Suppressor macrophage treated with lipopolysaccharide for 4 hours (primary cell): ENCODE data around the gene MBD3.
"Not testable (repeated sequence)": the region's sequence is repeated elsewhere in the genome, so short reads cannot be mapped to it uniquely, and the experiment has no call there.

ENCODE experiments used
- DNase-seq: peaks from one replicate; pipeline ENCODE4 v3.0.0-alpha.2; 2020

Gene MBD3

DNA sequence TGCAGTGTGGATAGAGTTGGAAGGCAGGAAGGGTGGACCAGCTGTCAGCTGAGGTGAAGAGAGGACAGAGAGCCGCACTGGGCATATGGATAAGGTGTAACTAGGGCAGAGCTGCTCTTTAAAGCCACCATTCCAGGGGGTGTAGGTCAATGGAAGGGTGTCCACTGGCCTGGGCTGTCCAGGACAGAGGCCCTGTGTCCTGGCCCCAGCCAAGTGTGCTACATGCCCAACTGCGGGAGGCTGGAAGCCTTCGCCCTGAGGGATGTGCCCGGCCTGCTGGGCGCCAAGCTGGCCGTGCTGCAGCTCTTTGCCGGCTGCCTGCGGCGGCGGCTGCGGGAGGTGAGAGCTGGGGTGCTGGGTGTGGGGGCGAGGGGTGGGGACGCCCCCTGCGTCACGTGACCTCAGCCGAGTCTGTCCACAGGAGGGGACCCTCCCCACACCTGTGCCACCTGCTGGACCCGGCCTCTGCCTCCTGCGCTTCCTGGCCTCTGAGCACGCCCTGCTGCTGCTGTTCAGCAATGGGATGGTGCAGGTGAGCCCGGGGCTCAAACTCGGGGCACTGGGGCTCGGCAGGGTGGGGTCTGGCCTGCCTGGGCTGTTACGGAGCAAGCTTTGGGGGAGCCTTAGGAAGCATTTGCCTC is 59.0 kb downstream of the MBD3 start:
- DNase-seq, result no peak

GRCh38 chr19:1532003-1532402 is 60.7 kb downstream of the MBD3 start:
- no peak for DNase-seq

DNA sequence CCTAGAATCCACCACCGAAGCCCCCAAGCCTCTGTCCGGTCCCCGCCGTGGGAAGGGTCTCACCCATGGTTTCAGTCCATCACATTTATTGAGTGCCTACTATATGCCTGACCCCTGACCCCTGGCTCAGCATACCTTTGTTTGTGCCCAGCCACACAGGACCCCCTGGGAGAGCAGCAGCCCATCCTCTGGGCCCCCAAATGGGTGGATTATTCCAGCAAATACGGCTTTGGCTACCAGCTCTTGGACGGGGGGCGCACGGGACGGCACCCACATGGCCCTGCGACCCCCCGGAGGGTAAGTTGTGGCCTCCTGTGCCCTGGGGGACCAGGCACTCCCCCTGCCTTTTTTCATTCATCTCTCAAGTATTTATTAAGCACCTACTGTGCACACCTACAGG is 61.1 kb downstream of the MBD3 start:
- no peak for DNase-seq

DNA sequence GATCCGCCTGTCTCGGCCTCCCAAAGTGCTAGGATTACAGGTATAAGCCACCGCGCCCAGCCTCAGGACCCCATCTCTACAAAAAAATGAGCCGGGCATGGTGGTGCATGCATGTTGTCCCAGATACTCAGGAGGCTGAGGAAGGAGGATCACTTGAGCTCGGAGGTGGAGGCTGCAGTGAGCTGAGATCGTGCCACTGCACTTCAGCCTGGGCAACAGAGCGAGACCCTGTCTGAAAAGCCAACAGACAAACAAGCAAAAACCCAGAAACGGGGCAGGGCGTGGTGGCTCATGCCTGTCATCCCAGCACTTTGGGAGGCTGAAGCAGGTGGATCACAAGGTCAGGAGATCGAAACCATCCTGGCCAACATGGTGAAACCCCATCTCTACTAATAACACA is 61.8 kb downstream of the MBD3 start:
- DNase-seq, result not testable (repeated sequence)

- DNase-seq, result no peak
These were observed 63.2 kb downstream of the MBD3 start for GRCh38 chr19:1529430-1529816.

DNA sequence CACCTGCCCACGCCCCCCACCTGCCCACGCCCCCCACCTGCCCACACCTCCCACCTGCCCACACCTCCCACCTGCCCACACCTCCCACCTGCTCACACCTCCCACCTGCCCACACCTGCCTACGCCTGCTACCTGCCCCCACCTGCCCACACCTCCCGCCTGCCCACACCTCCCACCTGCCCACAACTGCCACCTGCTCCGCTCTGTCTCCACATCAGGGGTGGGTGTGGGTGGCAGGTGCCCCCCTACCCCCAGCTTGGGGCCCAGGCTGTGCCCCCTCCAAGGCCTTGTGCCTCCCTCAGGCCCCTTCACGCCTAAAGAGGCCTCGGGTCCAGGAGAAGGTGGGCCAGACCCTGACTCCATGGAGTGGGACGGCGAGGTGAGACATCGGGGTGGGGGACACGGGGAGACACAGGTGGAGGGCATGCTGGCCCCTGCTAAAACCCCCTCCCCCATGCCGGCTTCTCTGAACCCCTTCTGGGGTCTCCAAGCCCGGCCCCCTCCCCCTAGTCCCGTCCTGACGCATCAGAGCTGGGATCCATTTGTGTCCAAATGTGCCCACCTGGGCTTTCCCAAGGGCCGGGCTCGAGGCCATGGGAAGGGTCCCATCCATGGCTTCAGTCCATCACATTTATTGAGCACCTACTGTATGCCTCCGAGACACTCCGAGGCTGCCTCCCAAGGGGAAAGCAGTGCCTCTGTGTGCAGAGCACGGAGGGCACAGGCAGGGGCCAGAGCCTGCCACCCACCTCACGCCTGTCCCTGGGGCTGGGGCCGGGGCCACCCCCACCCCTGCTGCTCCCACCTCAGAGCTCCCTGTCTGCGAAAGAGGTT is 63.9 kb downstream of the MBD3 start:
- DNase-seq, result no peak

DNA sequence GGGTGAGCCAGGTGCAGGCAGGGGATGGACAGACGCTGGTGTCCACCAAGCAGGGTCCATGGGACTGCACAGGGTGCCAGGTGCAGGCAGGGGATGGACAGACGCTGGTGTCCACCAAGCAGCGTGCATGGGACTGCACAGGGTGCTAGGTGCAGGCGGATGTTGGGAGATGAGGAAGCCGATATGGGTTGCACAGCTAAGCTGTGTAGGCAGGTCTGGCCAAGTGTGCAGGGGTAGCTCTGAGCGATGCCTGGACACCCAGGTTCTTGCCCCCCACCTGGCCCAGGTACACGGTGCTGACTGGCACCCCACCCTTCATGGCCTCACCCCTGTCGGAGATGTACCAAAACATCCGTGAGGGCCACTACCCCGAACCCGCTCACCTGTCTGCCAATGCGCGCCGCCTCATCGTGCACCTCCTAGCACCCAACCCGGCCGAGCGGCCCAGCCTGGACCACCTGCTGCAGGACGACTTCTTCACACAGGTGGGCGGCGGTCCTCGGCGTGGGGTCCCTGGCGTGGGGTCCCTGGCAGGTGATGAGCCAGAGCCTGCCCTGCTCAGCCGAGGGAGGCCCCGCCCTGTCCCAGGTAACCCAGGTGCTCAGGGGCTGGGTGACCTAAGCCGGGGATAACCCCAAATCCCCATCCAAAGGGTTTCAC is 64.9 kb downstream of the MBD3 start:
- no peak for DNase-seq

DNA sequence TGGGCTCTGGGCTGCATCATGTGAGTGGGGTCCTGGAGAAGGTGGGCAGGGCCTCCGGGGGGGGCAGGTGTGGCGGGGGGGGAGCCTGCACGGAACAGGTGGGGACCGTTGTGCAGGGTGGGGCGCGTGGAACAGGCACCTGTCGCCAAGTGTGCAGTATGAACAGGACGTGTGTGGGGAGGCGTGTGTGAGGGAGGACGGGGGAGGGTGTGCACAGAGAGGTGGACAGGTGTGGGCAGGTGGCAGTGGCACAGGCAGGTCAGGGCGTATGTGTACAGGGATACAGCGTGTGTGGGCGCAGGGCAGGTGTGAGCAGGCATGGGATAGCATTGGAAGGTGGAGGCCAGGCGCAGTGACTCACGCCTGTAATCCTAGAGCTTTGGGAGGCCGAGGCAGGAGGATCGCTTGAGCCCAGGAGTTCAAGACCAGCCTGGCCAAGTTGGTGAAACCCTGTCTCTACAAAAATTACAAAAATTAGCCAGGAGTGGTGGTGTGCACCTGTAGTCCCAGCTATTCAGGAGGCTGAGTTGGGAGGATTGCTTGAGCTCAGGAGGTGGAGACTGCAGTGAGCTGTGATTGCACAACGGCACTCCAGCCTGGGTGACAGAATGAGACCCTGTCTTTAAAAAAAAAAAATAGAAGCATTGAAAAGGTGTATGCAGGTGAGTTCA is 65.6 kb downstream of the MBD3 start:
- no peak for DNase-seq

DNA sequence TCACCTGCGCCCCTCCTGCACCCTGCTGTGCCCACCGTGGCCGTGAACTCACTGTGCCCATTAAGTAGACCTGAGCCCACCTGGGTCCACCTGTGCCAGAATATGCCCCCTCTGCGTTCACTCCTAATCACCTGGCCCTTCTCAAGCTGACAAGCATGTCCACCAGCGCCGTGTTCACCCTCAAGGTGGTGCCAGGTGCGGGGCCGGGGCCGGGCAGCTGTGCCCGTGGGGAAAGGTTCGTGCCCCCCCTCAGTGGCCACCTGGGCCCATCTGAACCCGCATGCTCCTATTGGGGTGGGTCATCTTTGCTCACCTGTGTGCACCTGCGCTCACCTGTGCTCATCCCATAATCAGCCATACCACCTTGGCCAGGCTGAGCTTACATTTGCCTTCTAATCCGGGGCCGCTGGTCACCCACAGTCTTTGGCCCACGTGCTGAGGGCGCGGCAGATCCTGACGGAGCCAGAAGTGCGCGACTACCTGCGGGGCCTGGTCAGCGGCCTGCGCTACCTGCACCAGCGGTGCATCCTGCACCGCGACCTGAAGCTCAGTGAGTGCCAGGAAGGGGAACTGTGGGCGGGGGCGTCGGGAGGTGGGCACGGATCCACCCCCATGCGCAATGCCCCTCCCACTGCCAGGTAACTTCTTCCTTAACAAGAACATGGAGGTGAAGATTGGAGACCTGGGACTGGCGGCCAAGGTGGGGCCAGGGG is 66.4 kb downstream of the MBD3 start:
- no peak for DNase-seq

- no peak for DNase-seq
These were observed 67.3 kb downstream of the MBD3 start for GRCh38 chr19:1525343-1525742.

GRCh38 chr19:1524972-1525325 is 67.7 kb downstream of the MBD3 start:
- DNase-seq, result no peak

DNA sequence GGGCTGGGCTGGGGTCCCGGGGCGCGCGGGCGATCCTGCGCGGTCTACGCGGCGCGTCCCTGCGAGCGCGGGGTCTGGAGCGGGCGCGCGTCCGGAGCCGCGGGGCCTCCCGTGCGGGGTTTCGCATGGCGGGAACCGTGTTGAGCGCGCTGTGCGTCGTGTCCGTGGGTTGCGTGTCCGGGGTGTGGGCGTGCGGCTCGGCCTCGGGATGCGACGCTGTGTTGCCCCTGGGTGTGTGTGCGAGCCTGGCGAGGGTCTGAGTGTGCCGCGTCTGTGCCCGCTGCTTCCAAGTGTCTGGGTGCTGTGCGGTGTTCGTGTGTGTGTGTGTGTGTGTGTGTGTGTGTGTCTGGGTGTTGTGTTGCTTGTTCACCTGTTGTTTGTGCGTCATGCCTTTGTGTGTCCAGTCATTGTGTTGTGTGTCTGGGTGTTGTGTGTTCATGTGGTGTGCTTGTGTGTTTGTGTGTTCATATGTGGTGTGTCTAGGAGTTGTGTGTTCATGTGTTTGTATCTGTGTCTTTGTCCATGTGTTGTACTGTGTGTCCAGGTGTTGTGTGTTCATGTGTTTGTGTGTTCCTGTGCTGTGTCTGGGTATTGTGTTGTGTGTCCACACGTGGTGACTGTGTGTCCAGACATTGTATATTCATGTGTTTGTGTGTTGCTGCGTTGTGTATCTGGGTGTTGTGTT is 68.2 kb downstream of the MBD3 start:
- DNase-seq, result no peak
